Measurements from ENCODE around the gene SLC25A19.
A peak's percentile ranks its signal among the peaks of the same experiment; 100 is the strongest.

Gene SLC25A19

GRCh38 chr17:75239778-75240393 lies 49.3 kb downstream of the SLC25A19 start:
- DNase-seq = no peak

GRCh38 chr17:75239214-75239613 lies 50.0 kb downstream of the SLC25A19 start:
- DNase-seq = no peak

- peak; percentile 8 to 61 for DNase-seq
Measured at GRCh38 chr17:75238684-75239191, 50.5 kb downstream of the SLC25A19 start.

- DNase-seq = no peak
Measured at GRCh38 chr17:75238020-75238580, 51.1 kb downstream of the SLC25A19 start.

GRCh38 chr17:75237100-75238014 lies 51.9 kb downstream of the SLC25A19 start:
- DNase-seq = no peak

- no peak for DNase-seq
Measured at GRCh38 chr17:75232786-75233185, 56.4 kb downstream of the SLC25A19 start.

GRCh38 chr17:75231741-75232464 lies 57.3 kb downstream of the SLC25A19 start:
- no peak for DNase-seq

GRCh38 chr17:75231071-75231470 lies 58.2 kb downstream of the SLC25A19 start:
- DNase-seq = no peak

- no peak for DNase-seq
Measured at GRCh38 chr17:75228847-75229246, 60.4 kb downstream of the SLC25A19 start.

GRCh38 chr17:75228305-75228704 lies 60.9 kb downstream of the SLC25A19 start:
- no peak for DNase-seq

- no peak for DNase-seq
Measured at GRCh38 chr17:75227729-75228128, 61.5 kb downstream of the SLC25A19 start.

- DNase-seq = no peak
Measured at GRCh38 chr17:75225016-75225415, 64.2 kb downstream of the SLC25A19 start.

Data from SW 1271 (cell line).